D721Med (cell line): ENCODE data around the gene MCTP2.

Experiments used
- DNase-seq: peaks from one replicate; pipeline ENCODE4 v3.0.0; 2011; ENCODE audit warnings: low spot score; ENCODE audit not compliant: insufficient read length
- FAIRE-seq: peaks from 2 replicates; lab custom pipeline; 2011; peaks lifted over from hg19 to GRCh38; lab: Jason Lieb, UNC
- CTCF ChIP-seq: IDR thresholded peaks from 2 replicates; pipeline ENCODE4 v1.5.1; 2012; ENCODE audit warnings: mild to moderate bottlenecking, control low read depth; ENCODE audit not compliant: insufficient read depth; ENCODE audit errors: missing control alignments

The MCTP2 gene

GRCh38 chr15:94370936-94371285 lies 139.6 kb downstream of the MCTP2 start:
- FAIRE-seq, result no peak
- no peak for DNase-seq
- TF ChIP-seq CTCF, result no peak

- DNase-seq, result no peak
- FAIRE-seq, result no peak
- TF ChIP-seq CTCF, result no peak
Measured at GRCh38 chr15:94372821-94373220, 141.5 kb downstream of the MCTP2 start.

GRCh38 chr15:94375997-94376396 lies 144.6 kb downstream of the MCTP2 start:
- TF ChIP-seq CTCF, result no peak
- FAIRE-seq (no peak), DNase-seq (no peak)

- DNase-seq, result no peak
- no peak for FAIRE-seq
- no peak for TF ChIP-seq CTCF
Measured at GRCh38 chr15:94379986-94380385, 148.6 kb downstream of the MCTP2 start.

GRCh38 chr15:94380798-94381197 lies 149.4 kb downstream of the MCTP2 start:
- no peak for FAIRE-seq
- DNase-seq, result no peak
- TF ChIP-seq CTCF, result no peak

- no peak for TF ChIP-seq CTCF
- FAIRE-seq (no peak), DNase-seq (no peak)
Measured at GRCh38 chr15:94381384-94381783, 150.0 kb downstream of the MCTP2 start.

- no peak for FAIRE-seq
- TF ChIP-seq CTCF, result no peak
Measured at GRCh38 chr15:94383041-94383440, 151.7 kb downstream of the MCTP2 start.

More at GRCh38 chr15:94383041-94383440, 151.7 kb downstream of the MCTP2 start:
- DNase-seq, result no peak
